Suppressor macrophage treated with lipopolysaccharide for 1 hour (primary cell): Measurements from ENCODE around the gene OTOP3.
A peak's percentile ranks its signal among the peaks of the same experiment; 100 is the strongest.

ENCODE experiments used
- DNase-seq, 3 donors: peaks; one replicate each; pipeline ENCODE4 v3.0.0-alpha.2; 2020 to 2022

Gene OTOP3

DNA sequence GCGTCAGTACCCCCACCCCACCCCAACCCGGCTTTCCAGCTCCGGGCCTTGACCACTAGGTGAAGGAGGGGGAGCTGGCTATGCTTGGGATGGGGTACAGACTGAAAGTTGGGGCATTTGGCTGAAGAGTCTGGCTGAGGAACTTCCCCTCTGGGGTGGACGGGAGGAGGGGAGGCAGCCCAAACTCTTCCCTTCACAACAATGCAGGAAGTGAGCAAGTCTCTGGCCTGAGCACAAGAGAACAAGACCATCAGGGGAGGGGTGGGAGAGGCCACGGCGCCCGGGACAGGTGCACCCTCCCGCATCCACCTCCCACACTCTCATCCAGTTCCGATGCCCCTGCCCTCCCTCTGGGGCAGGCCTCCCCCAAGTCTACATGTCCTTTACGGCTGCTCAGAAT lies 18.3 kb upstream of the OTOP3 start:
- peak; percentile 52 to 67 (median 66) for DNase-seq

DNA sequence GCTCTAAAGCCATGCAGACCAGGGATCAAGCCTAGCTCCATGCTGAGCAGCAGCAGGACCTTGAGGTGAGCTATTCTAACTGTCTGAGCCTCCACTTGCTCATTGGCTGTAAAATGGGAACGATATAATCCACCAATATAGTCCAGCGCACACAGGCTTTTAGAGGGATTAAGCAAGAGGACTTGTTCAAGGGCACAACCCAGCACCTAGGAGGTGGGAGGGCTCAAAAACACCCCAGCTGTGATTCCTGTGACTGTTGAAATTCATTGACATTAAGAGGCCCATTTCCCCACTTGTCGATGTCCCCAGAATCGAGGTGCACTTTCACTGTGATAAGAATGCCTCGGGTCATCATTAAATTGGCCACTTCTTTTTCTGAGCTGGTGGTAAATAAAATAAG lies 16.8 kb upstream of the OTOP3 start:
- DNase-seq, result no peak

DNA sequence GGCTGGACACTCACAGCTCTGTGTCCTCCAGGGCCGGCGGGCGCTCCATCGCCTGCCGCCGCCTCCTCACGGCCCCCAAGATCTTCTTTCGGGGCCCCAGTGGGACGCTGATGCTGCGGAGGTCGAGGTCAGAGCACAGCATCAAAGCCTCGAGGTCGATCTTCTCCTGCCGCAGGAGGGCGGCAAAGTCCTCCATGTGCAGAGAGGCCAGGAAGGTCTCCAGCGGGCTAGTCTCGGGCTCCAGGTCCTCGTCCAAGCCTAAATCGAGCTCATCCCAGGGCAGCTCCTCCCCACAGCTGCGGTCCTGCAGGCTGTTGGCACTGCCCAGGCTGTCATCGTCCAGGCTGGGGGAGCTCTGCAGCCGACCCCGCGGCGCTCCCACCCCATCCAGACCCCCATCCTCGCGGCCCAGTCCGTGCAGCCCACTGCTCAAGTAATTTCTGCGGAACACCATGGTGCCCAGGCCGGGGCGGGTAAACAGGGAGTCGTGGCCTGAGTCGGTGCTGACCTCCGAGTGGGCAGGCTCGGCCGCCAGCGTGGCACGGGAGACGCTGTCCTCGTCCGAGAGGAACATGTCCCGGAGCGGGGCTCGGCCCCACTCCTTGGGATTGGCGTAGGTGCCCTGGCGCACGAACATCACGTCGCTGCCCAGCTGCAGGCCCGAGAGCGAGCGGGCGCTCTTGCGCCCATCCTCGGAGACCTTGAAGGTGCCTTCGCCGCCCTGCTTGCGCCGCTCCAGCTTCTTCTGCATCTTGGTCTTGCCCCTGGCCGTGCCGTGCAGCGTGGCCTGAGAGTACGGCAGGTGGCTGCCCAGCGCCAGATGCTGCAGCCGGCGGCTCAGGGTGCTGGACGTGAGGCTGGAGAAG lies 16.0 kb upstream of the OTOP3 start:
- DNase-seq, result peak; percentile 25 to 45 (median 38)

DNA sequence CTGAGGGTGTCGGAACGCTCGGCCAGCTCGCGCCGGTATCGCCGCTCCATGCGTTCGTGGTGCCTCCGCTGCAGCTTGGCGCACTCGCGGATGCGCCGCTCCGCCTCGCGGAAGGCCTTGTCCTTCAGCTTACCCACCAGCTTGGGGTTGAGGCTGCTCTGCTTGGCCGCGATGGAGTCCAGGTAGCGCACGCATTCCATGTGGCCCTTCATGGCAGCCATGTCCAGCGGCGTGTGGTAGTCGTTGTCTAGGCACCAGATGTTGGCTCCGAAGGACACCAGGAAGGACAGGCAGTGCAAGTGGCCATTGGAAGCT lies 15.4 kb upstream of the OTOP3 start:
- no peak for DNase-seq

DNA sequence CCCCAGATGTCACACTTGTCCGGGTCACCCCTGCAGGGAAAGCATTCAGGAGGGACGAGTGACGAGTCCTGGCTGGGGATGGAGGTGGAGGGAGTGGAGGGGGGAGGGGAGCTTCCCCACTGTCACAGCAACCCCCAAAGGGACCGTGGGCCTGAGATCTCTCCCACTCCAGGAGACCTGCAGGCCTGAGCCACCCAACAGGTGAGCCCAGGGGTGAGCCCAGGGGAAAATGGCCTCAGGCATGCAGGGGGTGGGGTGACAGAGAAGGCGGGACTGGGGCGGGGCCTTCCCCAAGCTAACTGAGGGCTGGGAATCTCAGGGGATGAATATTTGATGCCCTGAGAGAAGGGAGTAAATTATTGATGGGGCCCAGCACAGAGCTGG lies 15.1 kb upstream of the OTOP3 start:
- no peak for DNase-seq

DNA sequence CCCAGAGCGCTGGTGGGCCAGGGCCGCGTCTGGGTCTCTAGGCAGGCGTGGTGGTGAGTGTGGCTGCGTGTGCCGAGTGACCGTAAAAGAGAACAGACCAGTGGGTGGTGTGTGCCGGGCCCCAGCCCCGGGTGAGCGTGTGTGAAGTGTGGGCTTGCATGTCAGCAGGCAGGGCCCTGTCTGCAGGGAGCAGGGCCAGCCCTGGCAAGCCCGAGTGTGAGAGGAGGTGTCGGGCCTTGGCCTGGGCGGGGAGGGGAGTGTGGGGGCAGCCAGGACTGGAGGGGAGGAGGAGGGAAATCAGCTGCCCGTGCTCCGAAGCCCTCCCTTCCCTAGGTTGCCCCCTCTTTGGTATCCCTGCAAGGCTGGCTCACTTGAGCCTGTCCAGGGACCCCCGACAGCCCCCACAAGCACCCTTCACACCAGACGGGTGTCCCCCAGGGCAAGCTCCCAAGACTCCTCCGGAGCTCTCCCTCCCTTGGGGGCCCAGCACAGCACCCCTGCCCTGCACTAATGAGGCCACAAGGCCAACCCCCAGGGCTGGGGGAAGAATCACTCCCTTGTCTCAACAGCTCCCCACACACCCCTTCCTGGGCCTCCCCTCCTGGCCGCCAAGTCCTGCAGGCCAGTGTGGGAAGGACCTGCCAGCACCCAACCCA lies 14.5 kb upstream of the OTOP3 start:
- no peak for DNase-seq

DNA sequence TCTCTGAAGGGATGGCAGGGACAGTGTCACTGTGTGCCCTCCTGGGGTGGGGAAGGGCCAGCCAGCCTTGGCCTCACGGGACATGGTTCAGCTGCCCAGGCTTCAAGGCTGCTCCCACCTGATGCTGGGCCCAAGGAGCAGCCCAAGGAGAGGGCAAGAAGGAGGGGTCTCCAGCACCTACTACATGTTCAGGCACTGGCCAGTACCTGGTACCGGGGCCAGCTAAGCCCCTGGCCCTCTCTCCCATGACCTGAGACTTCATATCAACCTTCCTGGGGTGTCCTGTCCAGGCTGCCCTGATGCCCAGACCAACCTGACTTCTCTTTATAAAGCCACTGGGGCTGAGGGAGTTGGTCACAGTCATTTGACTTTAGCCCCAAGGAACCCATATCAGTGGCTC lies 13.9 kb upstream of the OTOP3 start:
- no peak for DNase-seq

DNA sequence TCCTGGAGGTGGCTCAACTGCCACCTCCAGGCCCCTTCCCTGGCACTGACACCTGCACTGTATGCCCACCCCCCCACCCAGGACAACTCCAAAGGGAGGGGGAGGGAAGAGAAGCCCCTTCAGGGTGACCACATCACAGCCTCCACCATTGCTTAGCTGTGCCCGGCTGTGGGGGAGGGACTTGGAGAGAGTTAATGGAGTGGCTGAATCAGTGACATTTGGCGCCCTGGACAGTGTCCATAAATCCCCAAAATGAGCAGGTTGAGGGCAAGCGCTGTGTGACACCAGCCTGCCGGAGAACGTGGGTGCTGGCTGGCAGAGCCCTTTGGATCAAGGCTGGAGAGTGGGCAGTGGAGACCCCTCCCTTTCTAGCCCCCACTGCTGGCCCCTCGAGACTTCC lies 13.5 kb upstream of the OTOP3 start:
- DNase-seq, result no peak

DNA sequence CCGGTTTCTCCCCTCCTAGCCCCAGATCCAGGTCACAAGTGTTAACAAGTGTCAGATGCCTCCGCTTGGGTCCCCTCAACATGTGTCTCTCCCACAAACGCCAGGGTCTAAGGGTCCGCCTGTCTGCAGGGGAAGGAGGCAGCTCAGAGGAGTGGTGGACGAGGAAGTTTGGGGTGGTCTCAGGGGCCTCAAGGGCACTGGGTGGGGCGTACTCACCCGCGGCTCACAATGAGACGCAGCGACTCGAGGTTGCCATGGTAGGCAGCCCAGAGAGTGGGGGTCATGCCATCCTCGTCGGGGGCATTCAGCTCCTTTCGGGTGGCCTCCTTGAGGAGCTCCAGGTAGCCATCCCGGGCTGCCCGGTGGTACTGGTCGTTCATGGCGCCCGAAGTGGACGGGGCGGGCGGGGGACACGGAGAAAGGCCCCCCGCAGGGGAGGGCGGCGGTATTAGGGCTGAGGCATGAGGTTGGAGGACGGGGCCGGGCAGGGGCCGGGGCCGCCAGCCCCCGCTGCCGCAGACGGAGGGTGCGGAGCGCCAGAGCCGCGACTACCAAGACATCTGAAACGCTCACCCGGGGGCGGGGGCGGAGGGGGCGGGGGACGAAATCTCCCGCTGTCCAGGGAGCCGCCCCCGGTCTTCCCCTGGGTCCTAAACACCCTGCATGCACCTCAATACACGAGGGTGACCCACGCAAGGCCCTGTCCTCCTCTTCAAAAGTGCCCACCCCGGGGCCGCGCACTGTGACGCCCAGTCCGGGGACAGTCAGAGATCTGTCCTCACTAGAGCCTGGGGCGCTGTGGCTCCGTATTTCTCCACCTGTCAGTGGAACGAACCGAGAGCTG lies 12.8 kb upstream of the OTOP3 start, which contains the start of gene USH1G:
Gene USH1G (minus strand): TSS at position 562 of the 844 bp plus-strand sequence. CDS start 182 bp downstream, at position 380.
- DNase-seq, result peak; percentile 24 to 57 (median 26)

DNA sequence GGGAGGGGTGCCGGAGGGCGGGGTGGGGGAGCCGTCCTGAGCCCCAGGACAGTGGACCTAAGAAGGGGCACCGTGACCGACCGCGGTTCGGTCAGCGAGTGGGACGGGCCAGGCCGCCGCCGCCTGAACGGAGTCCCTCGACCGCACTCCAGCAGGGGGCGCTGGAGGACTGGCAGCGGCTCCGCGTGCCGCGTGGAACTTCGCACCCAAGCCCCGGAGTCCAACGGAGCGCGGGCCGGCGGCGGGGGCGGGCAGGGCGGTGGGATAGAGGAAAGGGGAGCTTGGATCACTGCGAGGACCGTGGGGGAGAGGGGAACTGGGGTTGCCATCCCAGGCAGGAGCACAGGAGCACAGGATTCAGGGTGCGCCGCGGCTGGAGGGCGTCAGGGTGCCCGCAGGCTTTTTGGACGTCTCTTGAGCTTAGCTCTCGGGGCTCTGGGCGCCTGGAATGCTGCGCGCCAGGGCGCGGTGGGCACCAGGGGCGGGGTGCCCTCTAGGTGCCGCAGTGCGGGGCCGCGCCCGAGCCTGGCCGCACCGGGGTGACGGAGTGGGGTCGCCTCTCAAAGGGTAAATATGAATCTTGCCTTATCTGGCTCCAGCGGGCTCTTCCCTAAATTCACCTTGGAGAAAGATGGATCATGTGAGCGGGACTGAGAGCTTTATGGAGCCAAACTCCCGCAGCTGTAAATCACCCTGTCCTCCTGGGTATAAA lies 12.0 kb upstream of the OTOP3 start:
- DNase-seq, result peak; percentile 69 to 92 (median 86)

DNA sequence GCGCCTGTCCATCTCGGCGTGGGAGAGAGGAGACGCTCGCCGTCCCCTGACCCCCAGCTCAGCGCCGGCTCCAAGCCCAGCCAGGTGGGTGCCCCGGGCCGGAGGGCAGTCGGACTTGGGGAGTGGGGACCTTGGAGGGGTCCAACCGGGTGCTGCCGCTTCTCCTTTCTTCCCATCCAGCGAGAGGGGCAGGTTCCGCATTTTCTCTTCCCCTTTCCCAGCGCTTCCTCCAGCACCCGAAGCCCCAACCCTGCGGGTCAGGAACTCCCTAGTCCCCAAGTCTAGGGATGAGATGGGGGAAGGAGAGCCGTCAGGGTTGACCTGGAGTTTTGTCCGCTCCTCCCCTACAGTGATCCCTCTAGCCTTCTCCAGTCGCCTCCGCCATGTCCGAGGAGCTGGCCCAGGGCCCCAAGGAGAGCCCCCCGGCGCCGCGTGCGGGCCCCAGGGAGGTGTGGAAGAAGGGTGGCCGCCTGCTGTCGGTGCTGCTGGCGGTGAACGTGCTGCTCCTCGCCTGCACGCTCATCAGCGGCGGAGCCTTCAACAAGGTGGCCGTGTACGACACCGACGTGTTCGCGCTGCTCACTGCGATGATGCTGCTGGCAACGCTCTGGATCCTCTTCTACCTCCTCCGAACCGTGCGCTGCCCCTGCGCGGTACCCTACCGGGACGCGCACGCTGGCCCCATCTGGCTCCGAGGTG lies 11.3 kb upstream of the OTOP3 start, which contains the start of gene OTOP2:
Gene OTOP2 (plus strand): TSS at position 24 of the 699 bp plus-strand sequence. CDS start 360 bp downstream, at position 384.
- DNase-seq, result peak; percentile 81 to 87 (median 82)

DNA sequence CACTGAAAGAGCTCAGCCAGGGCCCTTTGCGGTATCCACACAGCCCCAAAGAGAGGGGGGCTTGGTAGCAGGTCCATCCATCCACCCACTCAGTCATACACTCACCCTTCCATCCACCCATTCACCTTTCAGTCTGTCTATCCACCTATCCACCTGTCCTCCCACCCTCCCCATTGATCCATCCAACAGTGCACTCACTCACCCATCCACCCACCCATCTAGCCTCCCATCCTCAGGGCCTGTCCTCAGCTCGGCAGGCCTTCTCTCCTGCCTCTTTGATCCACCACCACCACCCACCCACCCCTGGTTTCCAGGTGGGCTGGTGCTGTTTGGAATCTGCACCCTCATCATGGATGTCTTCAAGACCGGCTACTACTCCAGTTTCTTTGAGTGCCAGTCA lies 10.5 kb upstream of the OTOP3 start:
- DNase-seq, result no peak

DNA sequence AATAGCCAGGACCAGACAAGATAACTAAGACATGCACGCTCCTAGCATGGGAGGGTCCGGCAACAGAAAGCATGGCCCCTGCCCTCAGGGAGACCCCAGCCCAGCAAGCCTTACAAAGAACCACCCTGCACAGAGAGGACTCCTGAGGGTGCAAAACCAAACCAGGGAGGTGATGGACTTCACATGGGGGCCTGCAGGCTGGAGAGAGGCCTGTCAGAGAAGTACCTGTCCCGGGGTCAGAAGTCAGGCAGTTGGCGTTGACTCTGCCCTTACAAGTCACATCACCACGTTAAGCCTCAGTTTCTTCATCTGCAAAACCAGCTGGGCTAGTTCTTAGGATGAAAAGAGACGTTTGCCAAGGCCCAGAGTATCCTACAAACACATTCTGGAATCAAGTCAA lies 6.9 kb upstream of the OTOP3 start:
- DNase-seq, result no peak

DNA sequence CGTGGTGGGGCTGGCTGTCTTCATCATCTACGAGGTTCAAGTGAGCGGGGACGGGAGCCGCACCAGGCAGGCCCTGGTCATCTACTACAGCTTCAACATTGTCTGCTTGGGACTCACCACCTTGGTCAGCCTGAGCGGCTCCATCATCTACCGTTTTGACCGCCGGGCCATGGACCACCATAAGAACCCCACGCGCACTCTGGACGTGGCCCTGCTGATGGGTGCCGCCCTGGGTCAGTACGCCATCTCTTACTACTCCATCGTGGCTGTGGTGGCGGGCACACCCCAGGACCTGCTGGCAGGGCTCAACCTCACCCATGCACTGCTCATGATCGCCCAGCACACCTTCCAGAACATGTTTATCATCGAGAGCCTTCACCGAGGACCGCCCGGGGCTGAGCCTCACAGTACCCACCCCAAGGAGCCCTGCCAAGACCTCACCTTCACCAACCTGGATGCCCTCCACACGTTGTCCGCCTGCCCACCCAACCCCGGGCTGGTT lies 5.1 kb upstream of the OTOP3 start:
- DNase-seq, result no peak

DNA sequence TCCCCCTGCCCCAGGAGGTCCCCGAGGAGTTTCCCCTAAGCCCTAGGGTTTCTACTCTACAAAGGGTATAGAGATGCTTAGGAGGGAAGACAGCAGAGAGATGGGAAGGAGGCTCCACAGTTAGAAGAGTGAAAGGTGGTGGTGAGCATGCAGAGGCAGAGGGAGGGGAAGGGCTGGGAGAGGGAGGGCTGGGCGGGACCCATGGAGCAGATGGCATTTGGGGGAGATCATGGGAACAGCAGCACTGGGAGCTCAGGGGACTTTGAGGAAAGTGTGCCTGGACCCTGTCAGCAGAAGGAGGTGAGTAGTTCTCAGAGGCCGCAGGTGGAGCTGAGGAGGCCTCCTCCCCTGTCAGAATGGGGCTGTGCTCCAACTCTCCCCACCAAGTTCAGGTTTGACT lies 650 bp upstream of the OTOP3 start:
- DNase-seq, result no peak

DNA sequence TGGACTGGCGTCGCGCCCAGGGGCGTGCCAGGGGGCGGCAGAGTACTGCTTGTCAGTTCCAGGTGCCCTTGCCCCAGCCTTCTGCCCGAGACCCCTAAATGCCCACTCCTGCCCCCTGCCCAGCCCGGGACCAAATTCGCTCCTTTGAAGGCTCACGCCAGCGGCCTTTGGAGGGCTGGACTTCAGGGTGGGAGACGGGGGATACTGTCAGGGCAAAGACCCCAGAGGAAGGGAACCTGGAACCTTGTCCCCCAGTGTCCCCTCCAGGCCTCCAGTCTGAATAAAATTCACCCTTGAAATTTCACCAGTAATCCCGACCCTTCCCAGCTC lies 737 bp downstream of the OTOP3 start:
- DNase-seq, result no peak

DNA sequence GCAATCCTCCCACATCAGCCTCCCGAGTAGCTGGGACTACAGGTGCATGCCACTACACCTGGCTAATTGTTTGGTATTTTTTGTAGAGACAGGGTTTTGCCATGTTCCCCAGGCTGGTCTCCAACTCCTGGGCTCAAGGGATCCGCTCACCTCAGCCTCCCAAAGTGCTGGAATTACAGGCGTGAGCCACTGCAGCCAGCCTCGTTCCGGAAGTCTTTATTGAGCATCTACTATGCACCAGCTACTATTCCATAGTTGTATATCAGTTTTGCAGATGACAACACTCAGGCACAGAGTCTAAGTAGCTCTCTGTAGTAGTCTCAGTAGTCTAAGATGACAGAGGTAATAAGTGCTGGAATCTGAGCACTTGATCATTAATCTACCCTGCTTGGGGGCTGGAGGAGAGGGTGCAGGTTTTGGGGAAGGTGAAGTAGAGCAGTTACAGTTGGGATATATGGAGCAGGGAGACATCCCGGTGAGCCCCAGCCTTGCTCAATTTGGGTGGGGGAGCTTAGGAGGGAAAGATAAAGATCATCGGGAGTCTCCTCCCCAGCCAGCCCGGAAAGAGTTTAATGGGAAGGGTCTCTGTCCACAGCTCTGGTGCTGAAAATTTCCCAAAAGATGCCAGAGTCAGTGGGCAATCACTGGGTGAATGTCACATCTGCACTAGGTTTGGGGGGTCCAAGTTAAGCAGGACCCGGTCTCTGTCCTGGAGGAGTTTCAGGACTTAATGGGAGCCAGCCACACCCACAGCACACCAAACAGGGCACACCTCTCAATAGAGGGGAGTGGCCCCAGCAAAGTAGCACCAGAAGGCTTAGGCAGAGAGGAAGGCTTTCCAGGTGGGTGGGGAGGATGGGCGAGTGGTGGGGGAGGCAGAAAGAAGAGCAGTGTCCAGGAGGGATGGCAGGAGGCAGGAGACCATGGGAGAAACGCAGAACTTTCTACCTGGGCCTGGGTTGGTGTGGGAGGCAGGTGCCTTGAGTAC lies 1.7 kb downstream of the OTOP3 start:
- DNase-seq, result no peak

DNA sequence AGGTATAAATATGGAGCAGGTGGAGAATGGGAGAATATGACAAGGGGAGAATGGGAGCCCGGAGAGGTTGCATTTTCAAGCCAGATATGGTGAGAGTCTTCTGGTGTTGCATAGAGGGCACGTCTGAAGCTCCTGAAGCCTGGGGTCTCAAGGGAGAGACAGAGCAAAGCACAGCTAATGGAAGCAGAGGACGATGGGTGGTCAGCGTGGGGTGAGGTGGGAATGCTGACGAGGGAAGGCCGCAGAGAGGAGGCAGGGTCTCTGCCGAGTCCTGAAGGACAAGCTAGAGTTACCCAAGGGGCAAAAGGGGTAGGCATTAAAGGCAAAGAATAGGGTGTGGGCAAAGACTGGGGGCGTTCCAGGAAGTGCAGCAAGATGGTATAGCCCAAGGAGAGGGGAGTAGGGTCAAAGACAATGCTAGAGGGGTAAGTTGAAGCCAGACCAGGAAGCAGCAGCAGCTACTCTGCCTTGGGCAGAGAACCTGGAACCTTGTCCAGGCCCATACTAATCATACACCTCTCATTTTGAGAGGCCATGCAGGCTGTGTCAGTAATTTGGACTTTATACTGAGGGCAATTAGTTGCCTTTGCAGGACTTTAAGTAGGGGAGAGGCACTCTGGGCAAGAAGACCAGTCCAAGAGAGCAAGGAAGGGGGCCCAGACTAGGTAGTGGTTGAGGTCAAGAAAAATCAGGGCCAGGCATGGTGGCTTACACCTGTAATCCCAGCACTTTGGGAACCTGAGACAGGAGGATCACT lies 2.7 kb downstream of the OTOP3 start:
- no peak for DNase-seq

DNA sequence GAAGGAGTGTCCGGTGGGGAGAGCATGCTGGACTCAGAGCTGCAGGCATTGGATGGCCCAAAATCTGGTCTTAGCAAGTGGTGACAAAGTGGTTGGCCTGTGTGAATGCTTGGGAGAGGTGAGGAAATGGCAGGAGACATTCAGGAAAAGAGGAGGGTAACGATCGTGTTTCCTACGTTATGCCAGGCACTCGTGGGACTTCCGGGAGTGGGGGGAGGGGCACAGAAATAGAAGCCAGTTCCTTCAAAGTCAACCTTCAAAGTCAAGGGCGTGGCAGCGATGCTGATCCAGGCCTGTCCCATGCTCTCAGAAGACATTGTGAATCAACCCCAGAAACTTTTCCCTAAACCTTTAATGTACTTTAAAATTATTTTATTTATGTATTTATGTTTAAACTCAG lies 3.8 kb downstream of the OTOP3 start:
- DNase-seq, result no peak

DNA sequence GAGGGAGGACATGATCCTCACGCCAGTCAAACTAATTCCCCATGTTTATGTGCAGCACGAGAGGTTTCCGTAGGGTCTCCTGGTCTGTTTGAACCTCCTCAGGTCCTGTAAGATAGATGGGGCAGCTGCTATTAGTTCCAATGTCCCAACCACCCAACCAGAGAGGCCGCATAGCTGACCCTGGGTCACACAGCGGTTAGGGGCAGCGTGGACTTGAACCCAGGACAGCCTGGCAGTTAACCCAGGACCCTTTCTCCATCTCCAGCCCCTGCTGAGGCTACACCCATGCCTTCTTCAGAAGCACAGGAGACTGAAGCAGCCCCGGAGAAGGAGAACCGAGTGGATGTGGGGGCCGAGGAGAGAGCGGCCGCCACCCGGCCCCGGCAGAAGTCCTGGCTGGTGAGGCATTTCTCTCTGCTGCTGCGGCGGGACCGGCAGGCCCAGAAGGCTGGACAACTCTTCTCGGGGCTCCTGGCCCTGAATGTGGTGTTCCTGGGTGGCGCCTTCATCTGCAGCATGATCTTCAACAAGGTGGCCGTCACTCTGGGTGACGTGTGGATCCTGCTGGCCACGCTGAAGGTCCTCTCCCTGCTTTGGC lies 5.5 kb downstream of the OTOP3 start:
- no peak for DNase-seq
